ENCODE data around the gene INVS.
"Not testable (repeated sequence)": the region's sequence is repeated elsewhere in the genome, so short reads cannot be mapped to it uniquely, and the experiment has no call there.

DNA sequence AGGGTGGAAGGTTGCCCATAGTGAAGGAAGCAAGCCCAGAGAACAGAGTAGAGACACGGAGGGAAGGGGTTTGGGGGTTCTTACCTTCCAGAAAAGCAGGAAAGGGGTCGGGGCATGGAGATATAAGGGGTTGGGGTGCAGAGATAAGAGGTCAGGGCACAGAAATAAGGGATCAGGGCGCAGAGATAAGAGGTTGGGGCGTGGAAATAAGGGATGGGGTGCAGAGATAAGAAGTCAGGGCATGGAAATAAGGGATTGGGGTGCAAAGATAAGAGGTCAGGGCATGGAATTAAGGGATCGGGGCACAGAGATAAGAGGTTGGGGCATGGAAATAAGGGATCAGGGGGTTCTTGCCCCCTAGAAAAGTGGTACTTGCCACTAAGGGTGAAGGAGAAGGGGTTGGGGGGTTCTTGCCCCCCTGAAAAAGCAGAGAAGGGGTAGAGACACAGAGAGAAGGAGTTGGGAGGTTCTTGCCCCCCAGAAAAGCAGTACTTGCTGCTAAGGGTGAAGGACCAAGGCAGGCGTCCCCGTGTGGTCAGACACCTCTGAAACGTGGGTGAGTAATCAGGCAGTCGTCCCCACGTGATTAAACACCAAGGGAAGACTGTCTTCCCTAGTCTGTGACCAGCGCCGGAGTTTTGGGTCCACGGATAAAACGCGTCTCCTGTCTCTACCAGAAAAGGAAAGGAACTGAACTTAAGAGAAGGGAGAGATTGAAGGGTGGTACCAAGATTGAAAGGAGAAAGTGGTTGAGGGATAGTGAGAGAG lies 46.3 kb downstream of the INVS start:
- TF ChIP-seq EZH2 (IDR thresholded peaks at IDR 0.05); POLR2AphosphoS5 (IDR thresholded peaks at IDR 0.05; ENCODE audit: borderline replicate concordance, low read depth, low read length); FOXP2 (optimal IDR thresholded peaks at IDR 0.05; ENCODE audit: control extremely low read depth, extremely low read length, insufficient read depth): not testable (repeated sequence)
